NOMO-1 (cell line): Measurements from ENCODE around the gene KLRF1.

ENCODE experiments used
- DNase-seq, 2 experiments: peaks; one replicate each; lab custom pipeline; 2025; ENCODE audit not compliant: unreplicated experiment in 2 of 2; lab: John Stamatoyannopoulos, UW

KLRF1 gene

GRCh38 chr12:9808504-9808903, 18.8 kb upstream of the KLRF1 start:
- peak; percentile 22 to 33 for DNase-seq

GRCh38 chr12:9809338-9809737, 17.9 kb upstream of the KLRF1 start:
- DNase-seq: no peak

GRCh38 chr12:9809866-9810265, 17.4 kb upstream of the KLRF1 start:
- DNase-seq: no peak

GRCh38 chr12:9810671-9811070, 16.6 kb upstream of the KLRF1 start:
- DNase-seq: peak; percentile 75 to 95

GRCh38 chr12:9811621-9812020, 15.7 kb upstream of the KLRF1 start:
- DNase-seq: no peak

- peak; percentile 61 to 74 for DNase-seq
These were observed 13.2 kb upstream of the KLRF1 start for GRCh38 chr12:9813821-9814798.

- no peak for DNase-seq
These were observed 6.9 kb upstream of the KLRF1 start for GRCh38 chr12:9820281-9820930.

- DNase-seq: no peak
These were observed 2.2 kb downstream of the KLRF1 start for GRCh38 chr12:9829483-9829882.

- DNase-seq: no peak
These were observed 2.7 kb downstream of the KLRF1 start for GRCh38 chr12:9829982-9830381.

- DNase-seq: no peak
These were observed 4.4 kb downstream of the KLRF1 start for GRCh38 chr12:9831720-9832119.

- no peak for DNase-seq
These were observed 16.1 kb downstream of the KLRF1 start for GRCh38 chr12:9843407-9843806.

- DNase-seq: no peak
These were observed 21.6 kb downstream of the KLRF1 start for GRCh38 chr12:9848899-9849298.

GRCh38 chr12:9851050-9851449, 23.8 kb downstream of the KLRF1 start:
- DNase-seq: no peak

GRCh38 chr12:9851927-9852326, 24.6 kb downstream of the KLRF1 start:
- DNase-seq: no peak

GRCh38 chr12:9856151-9856550, 28.9 kb downstream of the KLRF1 start:
- DNase-seq: peak; percentile 11 to 60

- peak in 1 of 2 experiments; percentile 34 for DNase-seq
These were observed 29.6 kb downstream of the KLRF1 start for GRCh38 chr12:9856894-9857293.

- DNase-seq: no peak
These were observed 30.9 kb downstream of the KLRF1 start for GRCh38 chr12:9858135-9858534.

GRCh38 chr12:9864913-9865675, 37.8 kb downstream of the KLRF1 start:
- DNase-seq: no peak

GRCh38 chr12:9866860-9867269, 39.6 kb downstream of the KLRF1 start:
- no peak for DNase-seq

GRCh38 chr12:9867531-9867930, 40.2 kb downstream of the KLRF1 start:
- DNase-seq: no peak

GRCh38 chr12:9868311-9868801, 41.1 kb downstream of the KLRF1 start:
- DNase-seq: peak in 1 of 2 experiments; percentile 28
